HFFc6 (cell line): Measurements from ENCODE around the gene TFEC. TPM values are rescaled to one million over a fixed set of nuclear protein-coding genes. Genes with fewer than 3 reads are reported as not detected.

ENCODE experiments used
- DNase-seq: peaks from one replicate; pipeline ENCODE4 v3.0.0-alpha.2; 2018
- H3K27ac Mint-ChIP-seq: 2 replicates; pipeline ENCODE4 v1.8.0; 2020; ENCODE audit warnings: mild to moderate bottlenecking, mixed read lengths
- H3K27me3 Mint-ChIP-seq: 2 replicates; pipeline ENCODE4 v1.8.0; 2021; ENCODE audit warnings: mild to moderate bottlenecking, moderate library complexity, mixed read lengths; ENCODE audit not compliant: insufficient read depth
- H3K36me3 Mint-ChIP-seq: 2 replicates; pipeline ENCODE4 v1.8.0; 2021; ENCODE audit warnings: low read depth, mixed read lengths
- H3K4me1 Mint-ChIP-seq: 2 replicates; pipeline ENCODE4 v1.8.0; 2020; ENCODE audit warnings: low read depth, mixed read lengths
- H3K4me3 Mint-ChIP-seq: 2 replicates; pipeline ENCODE4 v1.8.0; 2020; ENCODE audit warnings: mild to moderate bottlenecking, moderate library complexity, mixed read lengths
- H3K9me3 Mint-ChIP-seq: 2 replicates; pipeline ENCODE4 v1.8.0; 2020; ENCODE audit warnings: mild to moderate bottlenecking, mixed read lengths
- CTCF ChIP-seq: fragments of 200-600 bp; sonication (generic); IDR thresholded peaks from 2 replicates; pipeline ENCODE4 v1.5.0; 2021; ENCODE audit warnings: antibody characterized with exemption, mild to moderate bottlenecking
- total RNA-seq, 6 experiments: library from RNA; stranded (reverse); fragmentation: NEBNext Ultra II Directional; extraction: Animal tissue kit (Norgen Biotek cat#: 25700); gene quantifications; 2 replicates in 1 of 6; 3 replicates in 5 of 6; pipeline ENCODE4 v1.2.3, GENCODE V29; 2021

The TFEC gene
- total RNA-seq, 6 experiments from 2014 or later: 0.11 to 0.23 (median 0.17) TPM; not detected in 2

GRCh38 chr7:115988401-115988800 lies 42.2 kb downstream of the TFEC start:
- no peak for TF ChIP-seq CTCF
- no peak overlapping the region for H3K27ac Mint-ChIP-seq
- H3K4me1 Mint-ChIP-seq: no peaks in the 10 kb centered on the region; the same call in 1 of the 2 replicates
- no peaks in the 10 kb centered on the region for H3K36me3 Mint-ChIP-seq
- H3K4me3 Mint-ChIP-seq: no peak overlapping the region
- no peaks in the 10 kb centered on the region for H3K9me3 Mint-ChIP-seq
- no peak for DNase-seq
- no peaks in the 10 kb centered on the region; the same call in 1 of the 2 replicates for H3K27me3 Mint-ChIP-seq

- DNase-seq: no peak
- Mint-ChIP-seq H3K36me3 (no peaks in the 10 kb centered on the region), H3K27me3 (no peaks in the 10 kb centered on the region; the same call in 1 of the 2 replicates), H3K27ac (no peak overlapping the region), H3K4me1 (no peaks in the 10 kb centered on the region; the same call in 1 of the 2 replicates), H3K9me3 (no peaks in the 10 kb centered on the region), H3K4me3 (no peak overlapping the region)
- no peak for TF ChIP-seq CTCF
Observed at GRCh38 chr7:115987486-115987885, 43.1 kb downstream of the TFEC start.

- no peak overlapping the region for H3K4me3 Mint-ChIP-seq
- no peak for TF ChIP-seq CTCF
- no peaks in the 10 kb centered on the region for H3K36me3 Mint-ChIP-seq
- no peaks in the 10 kb centered on the region; the same call in 1 of the 2 replicates for H3K4me1 Mint-ChIP-seq
- H3K9me3 Mint-ChIP-seq: no peaks in the 10 kb centered on the region
- no peak overlapping the region for H3K27ac Mint-ChIP-seq
- H3K27me3 Mint-ChIP-seq: no peaks in the 10 kb centered on the region; the same call in 1 of the 2 replicates
- no peak for DNase-seq
Observed at GRCh38 chr7:115984105-115984504, 46.5 kb downstream of the TFEC start.

GRCh38 chr7:115980159-115980558 lies 50.4 kb downstream of the TFEC start:
- H3K27me3 Mint-ChIP-seq: no peaks in the 10 kb centered on the region
- DNase-seq: no peak
- no peaks in the 10 kb centered on the region for H3K9me3 Mint-ChIP-seq
- H3K36me3 Mint-ChIP-seq: no peaks in the 10 kb centered on the region
- no peak for TF ChIP-seq CTCF
- H3K4me3 Mint-ChIP-seq: no peak overlapping the region
- H3K27ac Mint-ChIP-seq: no peak overlapping the region
- H3K4me1 Mint-ChIP-seq: no peaks in the 10 kb centered on the region; the same call in 1 of the 2 replicates

- H3K4me3 Mint-ChIP-seq: no peak overlapping the region
- no peak for DNase-seq
- H3K4me1 Mint-ChIP-seq: no peaks in the 10 kb centered on the region
- H3K9me3 Mint-ChIP-seq: no peaks in the 10 kb centered on the region
- no peak for TF ChIP-seq CTCF
- no peak overlapping the region for H3K27ac Mint-ChIP-seq
- no peaks in the 10 kb centered on the region for H3K27me3 Mint-ChIP-seq
- no peaks in the 10 kb centered on the region for H3K36me3 Mint-ChIP-seq
Observed at GRCh38 chr7:115976651-115977050, 53.9 kb downstream of the TFEC start.

GRCh38 chr7:115975766-115976165 lies 54.8 kb downstream of the TFEC start:
- Mint-ChIP-seq H3K4me1 (no peaks in the 10 kb centered on the region), H3K9me3 (no peaks in the 10 kb centered on the region), H3K4me3 (no peak overlapping the region), H3K27ac (no peak overlapping the region), H3K36me3 (no peaks in the 10 kb centered on the region), H3K27me3 (no peaks in the 10 kb centered on the region)
- no peak for TF ChIP-seq CTCF
- DNase-seq: no peak
